GM11168 (cell line): ENCODE data around the gene ZNF385B.

Experiments
- in situ Hi-C: fragments of 300-500 bp; cut with MboI; formaldehyde crosslinking; loops from one replicate; pipeline ENCODE4 v1.12.0; 2022; ENCODE audit warnings: low sequenced_read_pairs; ENCODE audit not compliant: unreplicated experiment

Gene ZNF385B

DNA sequence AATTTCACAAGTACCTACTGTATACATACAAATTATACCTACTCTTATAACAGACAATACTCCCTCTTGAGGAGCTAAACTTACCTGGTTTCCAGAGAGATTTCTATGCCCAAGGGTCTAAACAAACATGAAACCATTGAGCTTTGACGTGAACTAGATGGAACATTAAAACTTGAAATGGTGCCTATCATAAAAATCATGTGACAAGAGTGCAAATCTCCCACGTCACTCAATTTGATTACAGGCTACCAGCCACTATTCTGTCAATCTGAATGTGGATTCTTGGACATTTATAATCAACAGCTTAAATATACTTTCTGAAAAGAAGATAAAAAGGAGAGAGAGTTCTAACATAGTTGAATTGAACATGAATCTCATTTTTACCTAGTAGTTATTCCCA is 299.7 kb downstream of the ZNF385B start:
- in situ Hi-C loops = no loop called here

DNA sequence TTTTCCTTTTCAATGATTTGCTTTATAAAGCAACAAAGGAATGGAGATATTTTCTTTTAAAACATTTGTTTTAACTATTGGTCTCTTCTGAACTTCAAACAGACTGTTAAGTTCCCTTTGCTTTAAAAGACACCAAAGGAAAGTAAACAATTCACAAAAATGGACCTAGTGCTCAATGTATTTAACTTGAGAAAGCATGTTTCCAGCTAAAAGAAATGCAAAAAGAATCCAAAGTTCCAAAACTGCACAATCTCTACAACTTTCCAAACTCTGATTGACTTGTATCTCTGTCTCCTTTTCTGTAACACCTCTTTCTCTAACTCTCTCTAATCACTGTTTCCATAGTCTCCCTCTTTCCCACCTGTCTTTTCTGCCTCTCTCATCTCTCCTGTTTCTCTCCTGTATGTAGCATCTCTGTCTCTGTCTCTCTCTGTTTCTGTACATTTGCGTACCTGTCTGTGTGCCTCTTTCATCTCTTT is 301.1 kb downstream of the ZNF385B start:
- in situ Hi-C loops = no loop called here

DNA sequence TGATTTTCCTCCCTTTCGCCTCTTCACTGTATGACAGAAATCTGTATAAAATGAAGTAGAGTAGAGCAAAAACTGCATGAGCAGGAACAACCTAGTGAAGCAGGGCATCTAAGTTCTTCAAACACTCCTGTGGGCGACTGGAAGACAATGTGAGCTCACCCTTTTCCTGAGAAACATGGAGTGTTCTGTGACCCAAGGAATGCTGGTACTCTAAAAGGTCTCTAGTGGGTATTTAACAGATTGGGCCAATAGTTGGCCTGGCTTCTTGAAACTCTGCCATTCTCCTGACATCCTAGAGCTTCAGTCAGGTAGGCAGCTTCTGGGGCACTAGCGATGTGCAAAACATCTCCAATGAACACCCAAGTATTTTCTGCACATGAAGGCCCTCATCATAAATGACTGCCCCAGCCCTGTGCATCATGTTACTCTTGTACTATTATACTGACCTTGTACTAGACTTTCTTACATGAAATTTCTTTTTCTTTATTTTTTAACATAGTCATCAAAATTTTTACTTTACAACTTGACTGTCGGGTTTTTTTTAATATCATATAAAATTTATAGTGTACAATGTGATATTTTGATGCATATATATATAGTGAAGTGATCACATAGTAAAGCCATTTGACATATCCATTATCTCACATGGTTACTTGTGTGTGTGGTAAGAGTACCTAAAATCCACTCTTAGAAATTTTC is 302.2 kb downstream of the ZNF385B start:
- in situ Hi-C loops = no loop called here

DNA sequence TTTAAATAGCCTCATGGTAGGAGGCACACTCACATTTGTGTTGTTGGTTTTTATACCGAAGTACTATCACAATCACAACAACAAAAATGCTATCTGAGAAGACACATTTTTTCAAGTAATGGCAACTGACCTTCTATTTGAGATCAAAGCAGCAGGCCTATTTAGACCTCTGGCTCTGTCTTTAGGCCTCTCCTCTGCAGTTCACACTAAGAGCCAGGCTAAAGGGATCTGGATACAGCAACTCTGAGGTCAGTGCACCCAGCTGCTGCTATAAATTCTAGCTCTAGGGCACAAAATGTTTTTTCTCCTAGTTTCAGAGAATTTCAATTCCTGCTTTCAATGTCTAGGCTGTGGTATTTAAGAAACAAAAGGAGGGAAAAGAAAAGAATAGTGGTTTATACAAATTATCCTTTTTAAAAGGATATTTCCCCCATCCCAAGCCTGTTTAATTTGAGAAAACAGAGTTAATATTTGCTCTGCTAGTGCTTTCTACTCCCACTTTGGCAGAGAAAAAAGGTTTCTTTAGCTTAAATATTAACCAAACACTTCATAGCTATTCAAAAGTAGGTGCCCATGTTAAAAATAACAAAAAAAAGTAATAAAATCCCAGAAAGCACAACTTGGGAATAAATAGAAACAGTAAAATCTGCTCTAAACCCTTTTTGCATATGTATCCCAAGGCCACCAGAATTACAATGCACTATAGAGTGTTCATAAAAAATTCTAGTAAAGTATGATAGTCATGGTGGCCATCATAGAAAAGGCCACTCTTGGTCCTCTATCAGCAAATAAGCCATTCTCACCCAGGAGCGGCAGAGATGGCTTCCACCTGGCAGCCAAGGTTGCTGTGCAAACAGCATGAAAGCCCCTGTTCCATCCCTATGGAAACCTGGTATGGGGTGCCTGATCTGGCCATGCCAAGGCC is 303.1 kb downstream of the ZNF385B start:
- in situ Hi-C loops = no loop called here

DNA sequence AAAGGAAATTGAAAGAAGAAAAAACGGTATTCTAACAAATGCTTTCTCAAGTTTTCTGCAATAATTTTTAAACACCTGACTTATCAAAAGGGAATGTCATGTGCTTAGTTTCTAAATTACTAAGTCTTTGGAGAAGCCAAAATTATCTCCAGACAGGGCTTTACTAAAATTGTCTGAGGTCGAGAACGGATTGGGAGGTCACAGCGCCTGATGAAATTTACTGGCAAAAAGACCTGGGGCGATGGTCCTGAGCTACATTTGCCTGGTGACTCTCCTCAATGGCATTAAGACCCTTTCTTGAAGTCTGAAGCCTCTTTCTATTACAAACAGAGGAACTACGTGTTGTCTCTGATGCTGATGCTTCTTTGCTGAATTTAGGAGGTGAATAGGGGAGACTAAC is 305.0 kb downstream of the ZNF385B start:
- in situ Hi-C loops = no loop called here

DNA sequence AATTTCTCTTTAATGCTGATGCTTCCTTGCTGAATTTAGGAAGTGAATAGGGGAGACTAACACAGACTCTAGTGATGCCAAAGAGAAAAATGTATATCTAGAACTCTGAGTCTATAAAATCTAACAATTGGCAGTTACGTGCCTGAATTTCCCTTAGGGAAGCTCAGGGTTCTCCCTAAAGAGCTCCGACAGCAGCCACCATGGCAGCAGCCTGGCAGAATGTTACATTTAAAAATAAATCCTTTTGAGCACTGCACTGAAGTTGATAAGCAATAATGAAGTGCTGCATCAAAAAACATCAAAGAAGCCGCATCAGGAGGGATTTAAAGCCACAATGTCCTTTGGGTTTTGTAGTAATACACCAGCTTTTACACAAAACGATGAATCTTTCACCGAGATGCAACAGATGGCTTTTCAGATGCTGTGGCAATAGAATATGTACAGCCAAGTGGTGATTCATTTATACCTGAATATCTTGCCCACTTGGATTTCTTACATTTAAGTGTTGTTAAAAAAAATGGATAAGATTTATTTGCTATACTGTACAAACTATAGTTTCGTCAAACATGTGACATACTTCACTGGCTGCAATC is 305.6 kb downstream of the ZNF385B start:
- in situ Hi-C loops = no loop called here

DNA sequence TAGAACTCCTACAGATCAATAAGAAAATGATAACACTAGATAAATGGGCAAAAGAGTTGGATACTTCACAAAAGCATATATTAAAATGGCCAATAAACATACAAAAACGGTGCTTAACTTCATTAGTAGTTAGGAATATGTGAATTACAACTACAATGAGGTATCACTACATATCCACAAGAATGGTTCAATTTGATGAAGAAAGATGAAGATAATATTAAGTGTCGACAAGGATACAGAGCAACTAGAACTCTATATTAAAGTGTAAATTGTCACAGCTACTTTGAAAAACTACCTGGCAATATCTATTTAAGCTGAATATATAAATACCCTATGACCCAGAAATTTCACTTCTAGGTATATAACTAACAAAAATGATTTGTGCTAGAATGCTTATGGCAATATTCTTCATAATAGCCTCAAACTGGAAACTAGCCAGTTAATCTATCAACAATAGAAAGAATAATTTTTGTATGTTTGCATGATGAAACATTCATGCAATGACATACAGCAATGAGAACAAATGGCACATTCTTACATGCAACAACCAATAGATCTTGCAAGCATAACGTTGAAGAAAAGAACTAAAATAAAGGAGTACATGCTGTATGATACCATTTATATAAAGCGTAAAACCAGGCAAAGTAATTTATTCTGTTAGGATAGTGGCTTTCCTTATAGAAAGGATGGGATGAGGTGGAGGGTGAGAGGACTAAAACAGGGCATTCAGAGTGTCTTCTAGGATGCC is 306.6 kb downstream of the ZNF385B start:
- in situ Hi-C loops = no loop called here

DNA sequence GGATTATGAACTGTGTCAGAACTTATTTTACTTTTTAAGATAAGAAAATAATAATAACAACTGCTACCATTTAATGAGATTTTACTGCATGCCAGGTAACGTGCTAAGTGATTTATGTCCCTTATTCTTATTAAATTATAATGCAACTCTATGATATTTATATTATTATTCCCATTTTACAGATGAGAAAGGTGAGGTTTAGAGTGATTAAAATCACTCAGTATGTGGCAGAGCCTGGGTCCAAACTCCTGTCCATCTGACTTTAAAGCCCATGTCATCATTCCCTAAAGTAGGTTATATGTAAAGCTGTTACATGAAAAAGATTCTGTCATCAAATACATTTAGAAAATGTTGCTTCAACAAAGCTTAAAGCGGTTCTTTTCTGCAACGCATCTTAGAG is 308.0 kb downstream of the ZNF385B start:
- in situ Hi-C loops = no loop called here

DNA sequence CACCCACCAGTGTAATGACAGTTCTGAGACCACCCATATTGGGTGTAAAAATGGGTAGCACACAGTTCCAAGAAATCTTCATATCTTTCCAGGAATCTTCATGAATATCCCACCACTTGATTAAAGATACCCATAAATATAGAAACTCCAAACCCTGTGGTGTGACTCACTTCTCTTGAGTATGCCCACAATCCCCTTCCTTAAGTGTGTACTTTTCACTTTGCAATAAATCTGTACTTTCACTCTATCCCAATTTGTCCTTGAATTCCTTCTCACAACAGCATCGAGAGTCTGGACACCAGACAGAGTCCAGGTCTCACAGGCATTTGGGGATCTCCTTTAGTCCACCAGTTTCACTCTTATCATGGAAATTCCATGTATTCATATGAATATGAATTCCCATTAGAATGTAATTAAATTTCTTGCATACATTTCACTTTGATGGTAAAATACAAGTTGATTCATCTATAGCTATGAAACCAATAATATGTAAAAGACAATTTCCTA is 309.8 kb downstream of the ZNF385B start:
- in situ Hi-C loops = no loop called here

DNA sequence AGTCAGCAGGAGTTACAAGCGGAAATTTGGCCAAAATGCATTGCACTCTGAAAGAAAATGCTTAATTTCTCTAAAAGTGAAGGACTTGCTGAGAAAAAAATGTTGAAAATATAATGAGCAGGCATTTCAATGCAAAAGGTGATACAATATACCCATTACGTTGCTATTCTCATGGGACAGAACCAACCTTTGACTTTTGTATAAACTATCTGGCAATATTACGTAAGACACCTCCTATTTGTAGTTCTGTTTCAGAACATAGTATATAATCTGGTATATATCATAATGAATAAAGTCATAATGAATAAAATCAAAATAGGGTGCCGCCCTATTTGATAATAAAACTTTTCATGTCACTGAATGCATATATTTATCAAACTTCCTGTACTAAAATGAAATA is 310.6 kb downstream of the ZNF385B start:
- in situ Hi-C loops = no loop called here

DNA sequence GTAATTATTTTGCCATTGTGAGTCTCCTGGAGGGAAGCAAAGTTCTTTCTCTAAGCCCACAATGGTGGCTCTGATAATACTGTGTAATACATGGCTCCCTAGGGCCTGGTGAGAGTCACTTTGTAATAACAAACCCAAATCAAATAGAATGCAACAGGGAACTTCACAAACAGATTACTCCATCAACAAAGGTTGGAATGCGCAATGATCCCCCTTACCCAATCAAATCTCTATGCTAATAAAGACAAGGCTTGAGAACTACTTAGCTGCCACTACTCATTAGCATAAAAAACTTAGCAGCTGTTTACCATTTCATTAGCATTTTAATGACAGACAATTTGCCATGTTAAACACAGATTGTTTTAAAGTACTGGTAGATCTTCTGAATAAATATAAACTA is 311.2 kb downstream of the ZNF385B start:
- in situ Hi-C loops = no loop called here

DNA sequence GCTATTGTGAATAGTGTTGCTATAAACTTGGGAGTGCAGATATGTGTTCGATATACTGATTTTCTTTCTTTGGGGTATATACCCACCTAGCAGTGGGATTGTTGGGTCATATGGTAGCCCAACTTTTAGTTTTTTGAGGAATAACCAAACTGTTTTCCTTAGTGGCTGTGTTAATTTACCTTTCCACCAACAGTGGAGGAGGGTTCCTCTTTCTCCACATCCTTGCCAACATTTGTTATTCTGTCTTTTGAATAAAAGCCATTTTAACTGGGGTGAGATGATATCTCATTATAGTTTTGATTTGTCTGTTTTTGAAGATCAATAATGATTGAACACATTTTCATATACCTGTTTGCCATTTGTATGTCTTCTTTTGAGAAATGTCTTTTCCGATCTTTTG is 314.8 kb downstream of the ZNF385B start:
- in situ Hi-C loops = no loop called here

DNA sequence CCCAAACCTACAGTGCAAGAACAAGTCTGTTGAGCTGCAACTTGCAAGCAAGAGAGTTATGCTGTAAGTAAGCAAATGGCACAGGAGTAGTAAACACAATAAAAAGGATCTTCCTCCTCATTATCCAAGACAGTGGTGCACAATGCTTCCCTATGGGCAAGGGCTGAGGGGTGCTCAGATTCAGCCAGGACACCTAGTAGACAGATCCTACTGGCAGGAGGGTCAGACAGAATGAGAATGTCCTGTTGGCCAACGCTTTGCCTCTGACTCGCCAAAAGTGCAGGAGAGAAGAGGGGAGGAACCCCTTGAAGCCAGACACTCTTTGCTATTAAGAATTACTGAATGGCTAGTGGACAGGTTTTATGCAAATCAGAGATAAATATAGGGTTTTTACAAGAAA is 316.4 kb downstream of the ZNF385B start:
- in situ Hi-C loops = no loop called here

DNA sequence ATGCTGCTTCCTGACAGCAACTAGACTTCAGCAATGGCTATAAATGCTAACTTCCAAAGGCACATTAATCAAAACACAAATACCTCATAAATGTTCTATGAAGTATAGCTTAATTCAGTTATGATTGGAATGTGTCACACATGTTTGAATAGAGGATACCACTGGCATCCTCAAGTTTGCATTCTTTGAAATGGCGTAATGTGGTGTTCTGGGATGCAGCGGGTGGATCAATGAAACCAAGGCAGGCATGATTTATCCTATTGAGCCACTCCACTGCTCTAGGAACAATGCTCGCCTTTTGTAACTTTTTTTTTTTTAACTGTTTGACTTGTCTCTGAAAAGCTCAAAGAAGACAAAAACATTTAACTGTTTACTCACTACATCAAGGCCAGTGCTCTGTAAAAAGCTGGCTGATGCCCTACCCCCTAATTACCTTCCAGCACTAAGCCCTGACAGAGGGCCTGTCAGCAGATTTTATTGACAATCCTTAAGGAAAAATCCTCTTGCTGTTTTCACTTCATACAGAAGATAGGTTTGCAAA is 318.0 kb downstream of the ZNF385B start:
- in situ Hi-C loops = no loop called here

DNA sequence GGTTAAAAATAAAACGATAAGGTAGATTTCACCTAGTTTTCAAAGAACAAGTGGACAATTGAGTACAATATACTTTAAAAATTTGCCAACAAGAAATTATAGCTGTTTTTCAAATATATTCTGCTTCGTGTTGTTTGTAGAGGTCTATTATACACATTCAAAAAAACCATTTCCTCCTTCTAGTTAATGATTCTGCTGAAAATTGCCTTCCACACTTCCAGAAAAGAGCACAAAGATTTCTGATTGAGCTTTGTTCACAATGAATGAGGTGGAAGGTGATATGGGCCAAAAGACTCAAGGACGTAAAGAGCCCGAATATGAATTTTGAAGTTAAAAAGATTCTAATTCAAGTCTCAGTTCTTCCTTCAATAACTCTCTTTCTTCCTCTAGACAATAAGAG is 319.8 kb downstream of the ZNF385B start:
- in situ Hi-C loops = no loop called here

DNA sequence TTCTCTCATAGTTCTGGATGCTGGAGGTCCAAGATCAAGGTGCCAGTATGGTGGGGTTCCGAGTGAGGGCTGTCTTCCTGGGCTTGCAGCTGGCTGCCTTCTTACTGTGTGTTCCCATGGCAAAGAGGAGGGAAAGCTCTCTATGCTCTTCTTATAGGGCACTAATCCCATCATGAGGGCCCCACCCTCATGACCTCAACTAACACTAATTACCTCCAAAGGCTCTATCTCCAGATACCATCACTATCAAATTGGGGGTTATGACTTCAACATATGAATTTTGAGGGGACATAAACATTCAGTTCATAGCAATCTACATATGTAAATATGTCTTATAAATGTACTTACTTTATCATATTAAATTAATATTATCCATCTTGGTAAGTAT is 322.3 kb downstream of the ZNF385B start:
- in situ Hi-C loops = no loop called here

DNA sequence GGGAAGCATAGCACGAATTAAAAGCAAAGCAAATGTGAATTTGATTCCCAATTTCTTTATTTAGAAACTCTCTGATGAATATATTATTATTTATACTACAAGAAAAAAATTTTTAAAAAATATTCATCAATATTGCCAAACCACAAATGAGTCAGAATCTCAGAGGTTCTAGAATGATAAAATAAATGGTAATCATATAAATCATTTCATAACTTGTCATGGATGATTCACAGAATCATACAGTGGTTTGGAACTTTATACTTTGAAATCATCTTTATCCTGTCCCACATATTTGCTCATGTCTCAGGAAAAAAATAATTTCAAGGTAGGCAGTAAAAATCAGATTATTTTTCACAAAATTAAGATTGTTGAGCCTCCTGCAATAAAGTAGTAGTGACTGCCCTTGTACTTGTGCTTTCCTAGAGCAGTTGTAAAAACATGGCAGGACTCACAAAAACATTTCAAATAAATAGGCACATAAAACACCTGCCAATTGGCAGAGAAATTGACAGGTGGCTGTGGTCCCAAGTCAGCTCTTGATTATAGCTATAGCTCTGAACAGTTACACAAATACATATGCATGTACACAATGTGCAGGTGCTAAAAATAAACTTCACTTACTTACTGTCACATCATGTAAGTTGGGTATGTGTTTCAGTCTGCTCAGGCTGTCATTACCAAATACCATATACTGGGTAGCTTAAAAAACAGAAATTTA is 322.8 kb downstream of the ZNF385B start:
- in situ Hi-C loops = no loop called here

DNA sequence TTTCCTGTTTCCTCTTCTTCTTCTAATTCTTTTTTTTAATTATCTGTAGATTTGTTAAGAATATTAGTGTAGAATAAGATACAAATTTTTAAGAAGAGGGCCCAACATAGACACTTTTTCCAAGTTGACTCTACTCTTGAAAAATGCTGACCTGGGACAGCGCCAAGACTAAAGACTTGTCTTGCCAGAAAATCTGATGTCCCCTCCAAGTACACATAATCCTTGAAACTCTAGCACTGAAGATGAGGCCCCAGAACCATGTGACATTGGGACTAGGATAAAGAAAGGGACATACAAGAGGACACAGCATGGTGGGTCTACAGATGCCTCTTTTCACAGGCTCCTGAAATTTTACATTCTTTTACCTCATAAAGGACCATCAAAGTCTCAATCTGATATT is 325.2 kb downstream of the ZNF385B start:
- in situ Hi-C loops = no loop called here

DNA sequence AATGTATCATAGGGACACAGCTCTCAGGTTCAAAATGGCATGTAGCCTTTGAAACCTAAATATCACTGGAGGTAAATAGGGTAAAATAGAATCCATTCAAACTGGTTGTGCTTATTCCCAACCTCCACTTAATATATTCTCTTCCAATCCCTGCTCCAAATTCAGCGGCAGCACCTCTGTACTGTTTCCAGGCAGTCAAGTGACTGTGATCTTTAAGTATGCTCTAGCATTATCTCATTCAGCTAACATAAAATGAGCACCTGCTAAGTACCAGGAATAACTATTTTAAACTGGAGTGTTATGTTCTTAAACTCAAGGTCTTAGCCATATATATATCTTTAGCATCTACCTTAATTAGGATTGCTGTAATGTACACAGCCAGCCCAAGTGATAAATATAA is 327.5 kb downstream of the ZNF385B start:
- in situ Hi-C loops = no loop called here
